ENCODE measurements around the gene TMEM74B.

TMEM74B gene

GRCh38 chr20:1224205-1224890 lies 39.6 kb upstream of the TMEM74B start:
- no peak for TF ChIP-seq ZBTB7A (IDR thresholded peaks at IDR 0.05; ENCODE audit: low read depth)
- TF ChIP-seq NFIC (IDR thresholded peaks at IDR 0.05): no peak
- no peak for TF ChIP-seq CEBPB (IDR thresholded peaks at IDR 0.05)
- no peak for TF ChIP-seq TEAD4 (IDR thresholded peaks at IDR 0.05)
- TF ChIP-seq CREB1 (IDR thresholded peaks at IDR 0.05; ENCODE audit: low read depth): no peak
- no peak for TF ChIP-seq EP300 (IDR thresholded peaks at IDR 0.05; ENCODE audit: borderline replicate concordance)
- TF ChIP-seq TCF12 (IDR thresholded peaks at IDR 0.05; ENCODE audit: low read depth): no peak
- TF ChIP-seq FOXM1 (IDR thresholded peaks at IDR 0.05; ENCODE audit: borderline replicate concordance, low read depth): no peak

- TF ChIP-seq ZBTB7A (IDR thresholded peaks at IDR 0.05; ENCODE audit: low read depth): no peak
- TF ChIP-seq USF1 (IDR thresholded peaks at IDR 0.05): no peak
- no peak for TF ChIP-seq CEBPB (IDR thresholded peaks at IDR 0.05)
- no peak for TF ChIP-seq REST (IDR thresholded peaks at IDR 0.05; ENCODE audit: low read depth)
- TF ChIP-seq CREB1 (IDR thresholded peaks at IDR 0.05; ENCODE audit: low read depth): no peak
- TF ChIP-seq FOXM1 (IDR thresholded peaks at IDR 0.05; ENCODE audit: borderline replicate concordance, low read depth): no peak
- TF ChIP-seq YY1 (IDR thresholded peaks at IDR 0.05; ENCODE audit: low read depth): no peak
- no peak for TF ChIP-seq NFIC (IDR thresholded peaks at IDR 0.05)
- no peak for TF ChIP-seq EP300 (IDR thresholded peaks at IDR 0.05; ENCODE audit: borderline replicate concordance)
- TF ChIP-seq EGR1 (IDR thresholded peaks at IDR 0.05): no peak
- no peak for TF ChIP-seq TEAD4 (IDR thresholded peaks at IDR 0.05)
- no peak for TF ChIP-seq TAF1 (IDR thresholded peaks at IDR 0.05; ENCODE audit: low read depth)
- TF ChIP-seq RAD21 (IDR thresholded peaks at IDR 0.05; ENCODE audit: low read depth): no peak
- no peak for TF ChIP-seq MAX (IDR thresholded peaks at IDR 0.05)
- no peak for TF ChIP-seq TCF12 (IDR thresholded peaks at IDR 0.05; ENCODE audit: low read depth)
Measured at GRCh38 chr20:1215386-1216170, 30.8 kb upstream of the TMEM74B start.

GRCh38 chr20:1214838-1215261 lies 30.1 kb upstream of the TMEM74B start:
- no peak for TF ChIP-seq RAD21 (IDR thresholded peaks at IDR 0.05; ENCODE audit: low read depth)
- no peak for TF ChIP-seq EP300 (IDR thresholded peaks at IDR 0.05; ENCODE audit: borderline replicate concordance)
- TF ChIP-seq CREB1 (IDR thresholded peaks at IDR 0.05; ENCODE audit: low read depth): no peak
- TF ChIP-seq NFIC (IDR thresholded peaks at IDR 0.05): no peak
- TF ChIP-seq USF1 (IDR thresholded peaks at IDR 0.05): no peak
- no peak for TF ChIP-seq CEBPB (IDR thresholded peaks at IDR 0.05)
- TF ChIP-seq MAX (IDR thresholded peaks at IDR 0.05): no peak
- TF ChIP-seq TCF12 (IDR thresholded peaks at IDR 0.05; ENCODE audit: low read depth): no peak
- no peak for TF ChIP-seq FOXM1 (IDR thresholded peaks at IDR 0.05; ENCODE audit: borderline replicate concordance, low read depth)
- TF ChIP-seq EGR1 (IDR thresholded peaks at IDR 0.05): no peak
- TF ChIP-seq TEAD4 (IDR thresholded peaks at IDR 0.05): no peak
- no peak for TF ChIP-seq REST (IDR thresholded peaks at IDR 0.05; ENCODE audit: low read depth)
- TF ChIP-seq YY1 (IDR thresholded peaks at IDR 0.05; ENCODE audit: low read depth): no peak

- no peak for TF ChIP-seq YY1 (IDR thresholded peaks at IDR 0.05; ENCODE audit: low read depth)
- TF ChIP-seq RAD21 (IDR thresholded peaks at IDR 0.05; ENCODE audit: low read depth): peak; percentile 83
- no peak for TF ChIP-seq ZBTB7A (IDR thresholded peaks at IDR 0.05; ENCODE audit: low read depth)
Measured at GRCh38 chr20:1212607-1213396, 28.0 kb upstream of the TMEM74B start.

GRCh38 chr20:1212023-1212422 lies 27.2 kb upstream of the TMEM74B start:
- TF ChIP-seq EP300 (IDR thresholded peaks at IDR 0.05; ENCODE audit: borderline replicate concordance) (no peak), REST (IDR thresholded peaks at IDR 0.05; ENCODE audit: low read depth) (no peak), NFIC (IDR thresholded peaks at IDR 0.05) (no peak), CREB1 (IDR thresholded peaks at IDR 0.05; ENCODE audit: low read depth) (no peak), MAX (IDR thresholded peaks at IDR 0.05) (no peak), TAF1 (IDR thresholded peaks at IDR 0.05; ENCODE audit: low read depth) (no peak), TEAD4 (IDR thresholded peaks at IDR 0.05) (no peak), RAD21 (IDR thresholded peaks at IDR 0.05; ENCODE audit: low read depth) (no peak), EGR1 (IDR thresholded peaks at IDR 0.05) (no peak), CEBPB (IDR thresholded peaks at IDR 0.05) (no peak), USF1 (IDR thresholded peaks at IDR 0.05) (no peak), ZBTB7A (IDR thresholded peaks at IDR 0.05; ENCODE audit: low read depth) (no peak), YY1 (IDR thresholded peaks at IDR 0.05; ENCODE audit: low read depth) (no peak)

Measured in Ishikawa (cell line).